Right lobe of liver (tissue), 6 donors: Measurements from ENCODE around the gene CTAG1B. TPM values are rescaled to one million over a fixed set of nuclear protein-coding genes. Genes with fewer than 3 reads are reported as not detected.
"Not testable (repeated sequence)": the region's sequence is repeated elsewhere in the genome, so short reads cannot be mapped to it uniquely, and the experiment has no call there.

Source experiments
- ATAC-seq, 4 donors: fragments of 200-7000 bp; cut with Tn5 transposase; one replicate each; pipeline ENCODE4 v1.9.1; 2020; ENCODE audit warnings: mild to moderate bottlenecking in 4 of 4, moderate library complexity in 4 of 4
- DNase-seq, 3 donors: peaks; one replicate each; pipeline ENCODE4 v3.0.0-alpha.2; 2020
- H3K27ac ChIP-seq, 3 donors: fragments of 200-600 bp; one replicate each; pipeline ENCODE4 v1.8.0; 2022
- H3K27me3 ChIP-seq, 2 donors: fragments of 200-600 bp; one replicate each; pipeline ENCODE4 v1.8.0; 2022
- H3K36me3 ChIP-seq, 4 donors: fragments of 200-600 bp; sonication (generic) in 1 of 4; one replicate each; pipeline versions ENCODE4 v1.5.1 to v1.8.0; 2017 to 2022; ENCODE audit warnings: control low read depth in 1 of 4
- H3K4me1 ChIP-seq, 4 donors: fragments of 200-600 bp; sonication (generic) in 1 of 4; one replicate each; pipeline versions ENCODE4 v1.5.1 to v1.8.0; 2017 to 2022; ENCODE audit warnings: control low read depth in 1 of 4
- H3K4me3 ChIP-seq, 3 donors: fragments of 200-600 bp; one replicate each; pipeline ENCODE4 v1.8.0; 2022
- H3K9me3 ChIP-seq, 4 donors: fragments of 200-600 bp; sonication (generic) in 1 of 4; one replicate each; pipeline versions ENCODE4 v1.5.1 to v1.8.0; 2017 to 2022; ENCODE audit warnings: control low read depth in 1 of 4
- CTCF ChIP-seq, 4 donors: fragments of 200-600 bp in 3 of 4; fragments of 450-650 bp in 1 of 4; IDR thresholded peaks; one replicate each; pipeline versions ENCODE4 v1.5.1 to v1.8.0; 2016 to 2022; ENCODE audit warnings: antibody characterized with exemption in 4 of 4, mild to moderate bottlenecking in 2 of 4
- POLR2A ChIP-seq: fragments of 450-650 bp; IDR thresholded peaks from one replicate; pipeline ENCODE4 v1.6.1; 2017; ENCODE audit warnings: antibody characterized with exemption, mild to moderate bottlenecking
- WGBS: methylation state at CpG from one replicate; pipeline ENCODE4 v1.1.6; 2018; ENCODE audit warnings: low coverage, low lambda C conversion rate; ENCODE audit not compliant: insufficient coverage; ENCODE audit errors: missing lambda C conversion rate; 5-methylcytosine and 5-hydroxymethylcytosine counted together
- intact Hi-C, 2 donors: fragments of 100-400 bp; cut with DNase I; formaldehyde crosslinking; loops; one replicate each; pipeline versions ENCODE4 v1.11.2 to v1.14.1; 2022
- total RNA-seq, 6 experiments: library from RNA; depleted of rRNA in 2 of 6; stranded (reverse); fragments of >200 nt in 2 of 6; fragmentation: NEBNext Ultra II Directional in 3 of 6; extraction: Animal tissue kit (Norgen Biotek cat#: 25700) in 3 of 6; gene quantifications; one replicate each; pipeline versions ENCODE4 v1.1.0 to v1.2.4, GENCODE V29; 2016 to 2023
- donor health status: DM: no; HTN: yes; CAD: no.
- donor health status: DM: no; HTN: no; CAD: no.
- donor health status: DM: no; HTN: no; CAD: no.
- donor health status: DM: no; HTN: yes; CAD: no.
- donor health status: DM: no; HTN: yes; CAD: no.

Gene CTAG1B
- total RNA-seq, 6 experiments from 2014 or later: not detected

DNA sequence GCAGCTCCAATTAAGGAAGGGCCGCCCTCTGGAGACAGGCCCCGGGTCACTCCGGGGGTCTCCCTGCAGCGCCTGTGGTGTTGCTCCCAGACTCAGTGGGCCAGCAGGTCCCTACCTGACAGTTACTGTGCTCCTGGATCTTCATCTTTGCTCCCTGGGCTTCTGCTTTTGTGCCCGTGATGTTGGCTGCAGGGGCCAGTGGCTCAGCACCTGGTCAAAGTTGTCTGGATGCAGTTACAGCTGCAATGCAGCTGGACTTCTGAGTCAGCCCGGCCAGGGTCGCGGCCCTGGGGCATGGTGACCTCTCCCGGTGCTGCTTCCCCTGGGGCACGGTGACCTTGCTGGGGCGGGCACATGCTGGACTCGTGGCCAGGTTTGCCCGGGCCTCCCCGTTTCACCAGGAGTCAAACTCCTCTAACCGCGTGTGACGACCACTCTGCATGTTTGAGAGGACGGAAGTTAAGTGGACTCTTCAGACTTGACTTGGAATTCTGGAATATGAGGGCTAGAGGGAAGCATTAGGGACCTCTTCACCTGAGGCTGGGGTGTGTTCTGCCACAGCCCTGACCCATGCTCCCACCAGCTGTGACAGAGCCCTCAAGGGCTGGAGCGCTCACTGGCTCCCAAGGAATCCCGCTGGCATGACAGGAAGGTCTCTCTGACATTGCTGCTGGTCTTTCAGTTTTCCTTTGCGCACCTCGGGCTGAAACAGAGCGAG lies 30.6 kb upstream of the CTAG1B start:
- intact Hi-C loops: no loop called here
- peak in 1 of 4 donors; percentile 49 for ATAC-seq
- no peaks in the 10 kb centered on the region for H3K9me3 ChIP-seq
- no peak overlapping the region for H3K4me3 ChIP-seq
- no CpG with 5 or more reads among the region's 23 CpGs for WGBS
- no peaks in the 10 kb centered on the region for H3K36me3 ChIP-seq
- no peak for DNase-seq
- TF ChIP-seq POLR2A (no peak), CTCF (IDR thresholded peaks at IDR 0.05) (no peak)
- no peak overlapping the region for H3K27ac ChIP-seq
- H3K4me1 ChIP-seq: no peaks in the 10 kb centered on the region
- no peaks in the 10 kb centered on the region for H3K27me3 ChIP-seq

GRCh38 chrX:154648931-154649330 lies 29.8 kb upstream of the CTAG1B start:
- Histone ChIP-seq H3K4me1 (no peaks in the 10 kb centered on the region), H3K27ac (no peak overlapping the region), H3K4me3 (no peak overlapping the region), H3K9me3 (no peaks in the 10 kb centered on the region), H3K36me3 (no peaks in the 10 kb centered on the region), H3K27me3 (no peaks in the 10 kb centered on the region)
- intact Hi-C loops: no loop called here
- ATAC-seq (no peak), DNase-seq (no peak)
- TF ChIP-seq POLR2A (no peak), CTCF (IDR thresholded peaks at IDR 0.05) (no peak)
- WGBS: 55% methylated on average over 10 of the region's 15 CpGs

DNA sequence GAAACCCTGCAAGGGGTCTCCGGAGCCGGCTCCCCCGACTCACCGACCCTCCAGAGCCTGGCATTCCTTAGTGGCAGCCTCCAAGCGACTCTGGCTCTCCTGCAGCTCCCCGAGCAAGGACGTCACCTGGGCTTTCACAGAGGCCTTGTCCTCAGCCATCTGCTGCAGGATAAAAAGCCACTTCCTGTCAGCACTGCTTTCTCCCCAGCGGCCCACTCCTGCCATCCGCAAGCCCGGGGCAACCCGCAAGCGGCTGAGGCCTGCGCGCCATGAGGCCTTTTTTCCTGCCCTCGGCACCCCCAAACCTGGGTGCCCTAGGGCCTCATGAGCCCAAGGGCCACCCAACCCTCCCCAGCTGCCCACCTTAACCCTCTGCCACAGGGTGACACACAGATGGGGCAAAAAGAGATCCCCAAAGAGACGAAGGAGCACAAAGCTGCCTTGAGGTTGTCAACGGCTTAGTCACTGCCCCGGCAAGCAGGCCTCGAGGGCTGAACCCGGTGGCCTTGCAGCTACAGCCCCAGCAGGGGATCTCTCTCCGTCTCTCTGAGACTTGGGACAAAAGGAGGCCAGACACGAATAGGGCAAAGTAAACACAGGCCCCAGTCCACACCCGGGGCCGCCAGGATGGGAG lies 26.8 kb upstream of the CTAG1B start:
- intact Hi-C loops, H3K9me3 ChIP-seq, H3K27me3 ChIP-seq, H3K36me3 ChIP-seq, ATAC-seq, DNase-seq, H3K4me3 ChIP-seq, H3K27ac ChIP-seq, H3K4me1 ChIP-seq: not testable (repeated sequence)
- WGBS: no CpG with 5 or more reads among the region's 24 CpGs

DNA sequence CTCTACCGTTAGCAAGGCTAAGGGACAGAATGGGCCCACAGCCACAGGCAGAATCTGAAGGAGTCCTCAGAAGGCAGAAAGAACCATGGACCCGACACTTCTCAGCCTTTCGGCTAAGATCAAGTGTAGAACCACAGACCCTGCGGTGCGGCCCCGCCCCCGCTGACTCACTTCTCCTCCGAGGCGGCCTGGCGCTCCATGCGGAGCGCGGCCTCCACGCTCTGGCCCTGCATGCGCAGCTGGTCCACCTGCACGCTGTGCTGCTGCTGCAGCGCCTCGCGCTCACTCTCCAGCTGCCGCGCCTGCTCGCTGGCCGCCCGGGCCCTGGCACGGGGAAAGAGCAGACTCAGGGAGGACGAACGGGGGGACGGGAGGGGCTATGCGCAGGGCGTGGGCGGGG lies 24.6 kb upstream of the CTAG1B start:
- H3K27me3 ChIP-seq, H3K9me3 ChIP-seq, H3K27ac ChIP-seq, H3K4me3 ChIP-seq, intact Hi-C loops, ATAC-seq, H3K36me3 ChIP-seq, DNase-seq, H3K4me1 ChIP-seq: not testable (repeated sequence)
- no CpG with 5 or more reads among the region's 31 CpGs for WGBS

- peak in 1 of 4 donors; percentile 24 for ATAC-seq
- H3K27me3 ChIP-seq, H3K27ac ChIP-seq, H3K4me3 ChIP-seq, DNase-seq, intact Hi-C loops, H3K4me1 ChIP-seq, H3K36me3 ChIP-seq, H3K9me3 ChIP-seq: not testable (repeated sequence)
- no CpG with 5 or more reads among the region's 10 CpGs for WGBS
Measured at GRCh38 chrX:154641740-154642139, 22.7 kb upstream of the CTAG1B start.

DNA sequence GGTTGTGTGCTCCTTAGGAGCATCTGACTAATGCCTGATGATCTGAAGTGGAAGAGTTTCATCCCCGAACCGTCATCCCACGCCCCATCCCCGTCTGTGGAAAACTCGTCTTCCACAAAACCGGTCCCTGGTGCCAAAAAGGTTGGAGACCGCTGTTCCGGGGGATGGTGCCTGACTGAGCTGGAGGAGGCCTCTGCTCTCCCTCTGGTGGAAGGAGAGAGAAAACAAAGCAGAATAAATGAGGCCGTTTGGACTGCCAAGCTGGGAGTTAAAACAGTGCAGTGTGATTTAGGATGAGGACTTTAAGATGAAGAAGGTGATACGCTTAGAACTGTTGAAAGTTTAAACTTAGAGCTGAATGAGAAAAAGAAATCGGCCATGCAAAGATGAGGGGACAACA lies 14.6 kb upstream of the CTAG1B start:
- whole genome bisulfite sequencing: no CpG with 5 or more reads among the region's 11 CpGs
- DNase-seq: not testable (repeated sequence)

DNA sequence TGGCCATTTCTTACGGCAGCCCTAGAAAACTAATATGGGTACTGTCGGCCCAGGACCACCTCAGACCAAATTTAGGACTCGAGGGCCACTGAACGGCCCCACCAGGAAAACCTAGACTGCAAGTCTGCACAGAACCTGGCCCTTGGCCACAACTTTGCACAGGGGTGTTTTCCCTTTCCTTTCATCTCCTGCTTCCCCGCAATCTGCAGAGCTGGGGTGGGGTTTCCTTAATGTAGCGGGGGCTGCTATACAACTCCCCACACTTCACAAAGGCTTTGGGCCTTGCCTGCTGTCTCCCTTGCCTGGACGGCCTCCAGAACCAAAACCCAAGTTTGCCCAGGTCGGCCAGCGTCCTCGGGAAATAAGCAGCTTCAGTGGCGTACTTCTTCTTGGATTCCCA lies 11.9 kb upstream of the CTAG1B start:
- not testable (repeated sequence) for ATAC-seq, H3K4me3 ChIP-seq
- WGBS: no CpG with 5 or more reads among the region's 11 CpGs

More for the DNA sequence above, 14.6 kb upstream of the CTAG1B start:
- H3K27me3 ChIP-seq, intact Hi-C loops, H3K27ac ChIP-seq, H3K9me3 ChIP-seq, H3K4me3 ChIP-seq, ATAC-seq, H3K36me3 ChIP-seq, H3K4me1 ChIP-seq: not testable (repeated sequence)

GRCh38 chrX:154628960-154629359 lies 9.9 kb upstream of the CTAG1B start:
- H3K27ac ChIP-seq, H3K4me1 ChIP-seq, H3K9me3 ChIP-seq, DNase-seq, H3K36me3 ChIP-seq, intact Hi-C loops, H3K27me3 ChIP-seq, H3K4me3 ChIP-seq: not testable (repeated sequence)
- WGBS: no CpG with 5 or more reads among the region's 5 CpGs
- ATAC-seq: peak; percentile 79 to 88 (median 82)

More for the DNA sequence above, 11.9 kb upstream of the CTAG1B start:
- intact Hi-C loops, H3K4me1 ChIP-seq, DNase-seq, H3K27me3 ChIP-seq, H3K9me3 ChIP-seq, H3K27ac ChIP-seq, H3K36me3 ChIP-seq: not testable (repeated sequence)

DNA sequence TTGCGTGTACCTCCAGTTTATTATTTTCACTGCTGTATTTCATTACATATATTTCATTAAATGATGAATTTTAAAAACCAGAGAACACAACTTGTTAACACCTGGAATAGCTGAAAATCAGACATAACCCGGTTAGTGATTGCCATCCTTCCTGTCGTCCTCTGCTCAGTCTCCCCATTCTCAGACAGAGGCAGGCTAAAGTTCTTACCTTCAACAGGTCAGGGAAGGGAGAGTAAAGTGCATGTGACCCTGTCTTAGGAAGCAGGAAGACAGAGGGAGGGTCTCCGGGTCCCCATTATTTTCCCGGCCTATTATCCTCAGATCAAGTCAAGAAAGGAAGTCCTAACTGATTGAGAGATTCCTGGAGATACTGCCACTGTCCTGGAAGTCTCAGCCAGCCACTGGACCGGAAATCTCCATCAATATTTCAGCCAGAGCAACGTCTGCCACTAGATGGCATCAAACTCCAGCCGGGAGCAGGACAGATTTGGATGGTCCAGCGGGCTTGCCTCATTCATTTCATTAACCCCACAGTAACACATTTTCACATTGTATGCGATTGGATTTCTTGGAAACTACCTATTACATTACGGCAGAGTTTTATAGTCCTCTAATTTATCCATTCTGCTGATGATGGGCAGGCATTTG lies 1.8 kb upstream of the CTAG1B start:
- ATAC-seq: peak; percentile 73 to 89 (median 82)
- H3K4me3 ChIP-seq, H3K36me3 ChIP-seq, DNase-seq, H3K27me3 ChIP-seq, H3K27ac ChIP-seq, intact Hi-C loops, H3K4me1 ChIP-seq, H3K9me3 ChIP-seq: not testable (repeated sequence)
- WGBS: 10% methylated on average over 2 of the region's 11 CpGs
